Measurements from ENCODE around the gene IGF2R. TPM values are rescaled to one million over a fixed set of nuclear protein-coding genes. Genes with fewer than 3 reads are reported as not detected.
"Not testable (repeated sequence)": the region's sequence is repeated elsewhere in the genome, so short reads cannot be mapped to it uniquely, and the experiment has no call there.

The IGF2R gene
- total RNA-seq, 6 experiments from 2014 or later: 77.3 to 119 (median 88.1) TPM

- Mint-ChIP-seq H3K4me1 (ENCODE audit: low read depth) (peaks cover 40% of the 10 kb centered on the region), H3K9me3 (no peaks in the 10 kb centered on the region), H3K4me3 (no peak overlapping the region; the same call in 1 of the 2 replicates), H3K27ac (peak overlapping the region; percentile 77), H3K27me3 (ENCODE audit: insufficient read depth) (no peaks in the 10 kb centered on the region), H3K36me3 (ENCODE audit: low read depth) (peaks cover 7% of the 10 kb centered on the region)
- no peak for TF ChIP-seq CTCF (IDR thresholded peaks at IDR 0.05)
- no peak for DNase-seq
These were observed 8.4 kb upstream of the IGF2R start for GRCh38 chr6:159960485-159960884.

GRCh38 chr6:159961528-159961927 lies 7.4 kb upstream of the IGF2R start:
- peaks cover 7% of the 10 kb centered on the region for H3K36me3 Mint-ChIP-seq (ENCODE audit: low read depth)
- H3K27me3 Mint-ChIP-seq (ENCODE audit: insufficient read depth): no peaks in the 10 kb centered on the region; the same call in 1 of the 2 replicates
- H3K4me1 Mint-ChIP-seq (ENCODE audit: low read depth): peaks cover 40% of the 10 kb centered on the region
- peak overlapping the region; percentile 31; the same call in 1 of the 2 replicates for H3K4me3 Mint-ChIP-seq
- no peaks in the 10 kb centered on the region for H3K9me3 Mint-ChIP-seq
- no peak for TF ChIP-seq CTCF (IDR thresholded peaks at IDR 0.05)
- DNase-seq: peak; percentile 71
- H3K27ac Mint-ChIP-seq: peak overlapping the region; percentile 76

GRCh38 chr6:159963111-159963510 lies 5.8 kb upstream of the IGF2R start:
- Mint-ChIP-seq H3K4me3 (no peak overlapping the region), H3K9me3 (no peaks in the 10 kb centered on the region), H3K36me3 (ENCODE audit: low read depth) (peaks cover 7% of the 10 kb centered on the region), H3K27me3 (ENCODE audit: insufficient read depth) (no peaks in the 10 kb centered on the region; the same call in 1 of the 2 replicates), H3K27ac (no peak overlapping the region), H3K4me1 (ENCODE audit: low read depth) (peaks cover 52% of the 10 kb centered on the region)
- TF ChIP-seq CTCF (IDR thresholded peaks at IDR 0.05): no peak
- DNase-seq: no peak

GRCh38 chr6:159964046-159964445 lies 4.8 kb upstream of the IGF2R start:
- Mint-ChIP-seq H3K9me3 (no peaks in the 10 kb centered on the region), H3K4me1 (ENCODE audit: low read depth) (peaks cover 51% of the 10 kb centered on the region), H3K4me3 (no peak overlapping the region), H3K27me3 (ENCODE audit: insufficient read depth) (no peaks in the 10 kb centered on the region; the same call in 1 of the 2 replicates), H3K27ac (no peak overlapping the region), H3K36me3 (ENCODE audit: low read depth) (peaks cover 7% of the 10 kb centered on the region)
- TF ChIP-seq CTCF (IDR thresholded peaks at IDR 0.05): no peak
- no peak for DNase-seq

GRCh38 chr6:159966339-159966738 lies 2.5 kb upstream of the IGF2R start:
- Mint-ChIP-seq H3K9me3 (no peaks in the 10 kb centered on the region), H3K4me3 (no peak overlapping the region), H3K4me1 (ENCODE audit: low read depth) (peaks cover 41% of the 10 kb centered on the region), H3K27ac (no peak overlapping the region), H3K36me3 (ENCODE audit: low read depth) (peaks cover 11% of the 10 kb centered on the region), H3K27me3 (ENCODE audit: insufficient read depth) (no peaks in the 10 kb centered on the region; the same call in 1 of the 2 replicates)
- TF ChIP-seq CTCF (IDR thresholded peaks at IDR 0.05): 0 out of 2 replicates have a peak, but pooled peaks have one; percentile 14
- no peak for DNase-seq

- DNase-seq: no peak
- no peak for TF ChIP-seq CTCF (IDR thresholded peaks at IDR 0.05)
- H3K9me3 Mint-ChIP-seq: no peaks in the 10 kb centered on the region
- no peak overlapping the region for H3K4me3 Mint-ChIP-seq
- H3K27me3 Mint-ChIP-seq (ENCODE audit: insufficient read depth): no peaks in the 10 kb centered on the region; the same call in 1 of the 2 replicates
- peaks cover 41% of the 10 kb centered on the region for H3K4me1 Mint-ChIP-seq (ENCODE audit: low read depth)
- H3K36me3 Mint-ChIP-seq (ENCODE audit: low read depth): peaks cover 9% of the 10 kb centered on the region
- H3K27ac Mint-ChIP-seq: no peak overlapping the region
These were observed 1.9 kb upstream of the IGF2R start for GRCh38 chr6:159966981-159967380.

GRCh38 chr6:159967621-159968020 lies 1.3 kb upstream of the IGF2R start:
- peaks cover 42% of the 10 kb centered on the region for H3K4me1 Mint-ChIP-seq (ENCODE audit: low read depth)

More at GRCh38 chr6:159967621-159968020, 1.3 kb upstream of the IGF2R start:
- H3K4me3 Mint-ChIP-seq; H3K9me3 Mint-ChIP-seq; H3K36me3 Mint-ChIP-seq (ENCODE audit: low read depth); DNase-seq; H3K27me3 Mint-ChIP-seq (ENCODE audit: insufficient read depth); H3K27ac Mint-ChIP-seq: not testable (repeated sequence)
